ENCODE measurements around the gene CEP83.
A peak's percentile ranks its signal among the peaks of the same experiment; 100 is the strongest.

The CEP83 gene

GRCh38 chr12:94297096-94297699 lies 162.5 kb downstream of the CEP83 start:
- no peak overlapping the region for H3K4me3 ChIP-seq (replicated peaks; ENCODE audit: low read depth, low read length)
- no peak for DNase-seq (ENCODE audit: low read depth)
- no peak for TF ChIP-seq CTCF (IDR thresholded peaks at IDR 0.05; ENCODE audit: low read length, missing control alignments)

GRCh38 chr12:94290353-94290752 lies 169.3 kb downstream of the CEP83 start:
- TF ChIP-seq CTCF (IDR thresholded peaks at IDR 0.05; ENCODE audit: low read length, missing control alignments) = no peak
- DNase-seq (ENCODE audit: low read depth) = no peak
- H3K4me3 ChIP-seq (replicated peaks; ENCODE audit: low read depth, low read length) = no peak overlapping the region

GRCh38 chr12:94289461-94290312 lies 170.0 kb downstream of the CEP83 start:
- peak; percentile 81 for DNase-seq (ENCODE audit: low read depth)
- no peak for TF ChIP-seq CTCF (IDR thresholded peaks at IDR 0.05; ENCODE audit: low read length, missing control alignments)
- H3K4me3 ChIP-seq (replicated peaks; ENCODE audit: low read depth, low read length) = no peak overlapping the region

DNA sequence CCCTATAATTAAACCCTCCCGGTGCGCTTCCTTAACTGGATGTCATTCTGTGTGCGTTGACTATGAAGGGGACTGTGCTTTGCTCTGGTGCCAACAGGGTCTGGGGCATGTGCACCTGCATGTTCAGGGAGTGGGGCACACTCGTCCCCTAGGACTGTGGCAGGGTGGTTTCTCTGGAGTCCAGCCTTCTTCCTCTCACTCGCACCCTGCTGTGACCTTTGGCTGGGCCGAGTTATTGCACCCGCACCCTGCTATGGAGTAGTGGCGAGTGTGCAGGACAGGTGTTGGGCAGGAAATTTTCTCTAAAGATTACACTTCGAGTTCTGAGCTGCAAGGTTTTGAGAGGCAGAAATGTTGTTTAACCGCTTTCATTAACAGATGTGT lies 172.4 kb downstream of the CEP83 start:
- no peak for TF ChIP-seq CTCF (IDR thresholded peaks at IDR 0.05; ENCODE audit: low read length, missing control alignments)
- no peak overlapping the region for H3K4me3 ChIP-seq (replicated peaks; ENCODE audit: low read depth, low read length)
- no peak for DNase-seq (ENCODE audit: low read depth)

DNA sequence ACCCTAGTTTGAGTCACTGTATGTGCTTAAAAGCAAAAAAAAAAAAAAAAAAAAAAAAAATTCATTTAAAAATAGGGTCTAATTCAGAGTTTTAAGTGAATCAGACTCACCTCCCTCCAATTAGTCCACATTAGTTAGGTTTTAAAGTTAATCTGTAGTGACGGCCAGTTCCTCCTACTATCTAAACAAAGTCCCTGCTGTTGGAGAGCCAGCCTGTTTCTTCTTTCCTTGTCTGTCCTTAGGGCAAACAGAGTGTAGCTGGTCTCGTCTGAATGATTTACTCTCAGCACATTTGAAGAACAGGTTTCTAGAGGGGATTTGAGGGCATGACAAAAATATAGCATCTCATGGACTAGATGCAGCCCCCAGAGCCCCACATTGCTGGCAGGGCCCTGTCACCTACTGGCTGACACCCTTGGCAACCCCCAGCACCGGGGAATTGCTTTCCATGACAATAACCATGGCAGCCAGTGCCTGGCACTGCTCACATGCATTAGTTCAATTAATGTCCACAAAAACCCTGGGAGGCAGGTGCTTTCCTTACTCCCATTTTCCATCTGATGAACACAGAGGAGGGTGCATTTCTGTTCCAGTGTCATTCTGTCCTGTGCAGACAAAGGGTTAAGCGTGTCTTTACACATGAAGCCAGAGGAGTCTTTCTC lies 173.0 kb downstream of the CEP83 start:
- no peak for DNase-seq (ENCODE audit: low read depth)
- TF ChIP-seq CTCF (IDR thresholded peaks at IDR 0.05; ENCODE audit: low read length, missing control alignments) = no peak

DNA sequence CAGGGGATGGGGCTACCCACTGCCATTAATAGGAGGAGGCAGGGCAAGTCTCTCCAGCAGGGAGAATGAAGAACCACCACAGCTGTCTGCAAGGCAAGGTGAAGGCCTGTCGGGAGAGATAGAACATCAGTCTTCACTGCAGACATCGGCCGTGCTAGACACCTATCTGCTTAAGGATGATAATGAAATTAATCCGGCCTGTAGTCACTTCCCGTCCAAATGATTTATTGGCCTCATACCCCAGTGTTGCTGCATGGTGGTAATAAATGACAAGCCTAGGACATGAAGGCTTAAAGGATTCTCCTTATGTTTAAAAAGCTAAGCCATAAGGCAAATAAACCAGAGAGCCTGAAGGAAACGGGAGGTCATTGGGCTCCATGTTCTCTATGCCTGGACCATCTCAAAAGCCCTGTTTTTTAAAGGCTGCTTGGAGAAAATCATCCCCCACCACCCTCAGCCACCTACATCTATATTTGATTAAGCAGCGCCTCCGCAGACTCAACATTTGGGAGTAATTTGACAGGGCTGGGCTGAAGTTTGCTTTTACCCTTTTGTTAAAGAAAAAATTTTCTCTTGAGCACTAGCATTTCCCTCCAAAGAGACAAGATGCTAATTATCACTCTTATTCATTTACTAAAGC lies 173.6 kb downstream of the CEP83 start:
- H3K4me3 ChIP-seq (replicated peaks; ENCODE audit: low read depth, low read length) = no peak overlapping the region
- DNase-seq (ENCODE audit: low read depth) = no peak
- TF ChIP-seq CTCF (IDR thresholded peaks at IDR 0.05; ENCODE audit: low read length, missing control alignments) = no peak

More for the DNA sequence above, 173.0 kb downstream of the CEP83 start:
- no peak overlapping the region for H3K4me3 ChIP-seq (replicated peaks; ENCODE audit: low read depth, low read length)
